ENCODE measurements around the gene FAM131B. TPM values are rescaled to one million over a fixed set of nuclear protein-coding genes. Genes with fewer than 3 reads are reported as not detected.
A peak's percentile ranks its signal among the peaks of the same experiment; 100 is the strongest.

Gene FAM131B
- total and polyA plus RNA-seq, 2 of the 13 experiments (the other 11 are each of a cell fraction or from before 2014, with no cell fraction given): 0.07 TPM; not detected in 1

GRCh38 chr7:143395187-143396149 is 33.0 kb upstream of the FAM131B start (continued):
- TF ChIP-seq ZNF503 (CRISPR knock-in tag; IDR thresholded peaks at IDR 0.05) (peak; percentile 56; the same call in 1 of the 2 replicates), AFF4 (CRISPR knock-in tag; IDR thresholded peaks at IDR 0.05) (0 out of 2 replicates have a peak, but pooled peaks have one; percentile 51), MYNN (CRISPR knock-in tag; IDR thresholded peaks at IDR 0.05; ENCODE audit: low read depth) (no peak), PITX1 (CRISPR knock-in tag; IDR thresholded peaks at IDR 0.05) (peak; percentile 53; the same call in 1 of the 2 replicates), HNF1B (CRISPR knock-in tag; IDR thresholded peaks at IDR 0.05) (0 out of 2 replicates have a peak, but pooled peaks have one; percentile 48), JUND (CRISPR knock-in tag; IDR thresholded peaks at IDR 0.05) (peak; percentile 55; the same call in 1 of the 2 replicates), ZBTB40 (IDR thresholded peaks at IDR 0.05) (no peak), ZBTB40 (CRISPR knock-in tag; IDR thresholded peaks at IDR 0.05) (0 out of 2 replicates have a peak, but pooled peaks have one; percentile 48), ZNF292 (CRISPR knock-in tag; IDR thresholded peaks at IDR 0.05; ENCODE audit: borderline replicate concordance, low read depth) (peak; percentile 93; the same call in 1 of the 2 replicates), RXRB (CRISPR knock-in tag; IDR thresholded peaks at IDR 0.05; ENCODE audit: borderline replicate concordance) (peak; percentile 99)

All from HepG2 (cell line).